AG09309 (cell line): Measurements from ENCODE around the gene ASPM.
"Not testable (repeated sequence)": the region's sequence is repeated elsewhere in the genome, so short reads cannot be mapped to it uniquely, and the experiment has no call there.

Experiments used
- DNase-seq: peaks from one replicate; pipeline ENCODE4 v3.0.0-alpha.2; 2010; ENCODE audit warnings: low read depth
- H3K4me3 ChIP-seq: 2 replicates; pipeline ENCODE4 v1.5.1; 2011; ENCODE audit warnings: mild to moderate bottlenecking, low read depth, low read length, moderate library complexity; ENCODE audit not compliant: control insufficient read depth
- CTCF ChIP-seq: IDR thresholded peaks from 2 replicates; pipeline ENCODE4 v1.5.1; 2011; ENCODE audit warnings: mild to moderate bottlenecking, low read depth, low read length, inconsistent platforms; ENCODE audit not compliant: insufficient read depth, control insufficient read depth; ENCODE audit errors: missing control alignments

The ASPM gene

GRCh38 chr1:197062692-197063091 lies 83.8 kb downstream of the ASPM start:
- no peak for DNase-seq
- no peak overlapping the region for H3K4me3 ChIP-seq
- TF ChIP-seq CTCF = no peak

GRCh38 chr1:197049100-197049499 lies 97.4 kb downstream of the ASPM start:
- TF ChIP-seq CTCF = no peak
- no peak for DNase-seq
- H3K4me3 ChIP-seq = no peak overlapping the region

- H3K4me3 ChIP-seq = no peak overlapping the region
- DNase-seq = no peak
- no peak for TF ChIP-seq CTCF
These were observed 103.7 kb downstream of the ASPM start for GRCh38 chr1:197042676-197043341.

GRCh38 chr1:197041486-197042353 lies 104.7 kb downstream of the ASPM start:
- TF ChIP-seq CTCF = no peak
- DNase-seq = no peak
- no peak overlapping the region for H3K4me3 ChIP-seq

- H3K4me3 ChIP-seq = no peak overlapping the region
- no peak for DNase-seq
- TF ChIP-seq CTCF = no peak
These were observed 109.6 kb downstream of the ASPM start for GRCh38 chr1:197036861-197037260.

- not testable (repeated sequence) for H3K4me3 ChIP-seq
- peak; percentile 20 for DNase-seq
These were observed 111.7 kb downstream of the ASPM start for GRCh38 chr1:197034631-197035339.
